HG03196 (cell line): ENCODE data around the gene COQ9.
"Not testable (repeated sequence)": the region's sequence is repeated elsewhere in the genome, so short reads cannot be mapped to it uniquely, and the experiment has no call there.

ENCODE experiments used
- ATAC-seq: cut with Tn5 transposase; IDR thresholded peaks from one replicate; pipeline ENCODE4 v1.9.1; 2021; ENCODE audit not compliant: unreplicated experiment

COQ9 gene

GRCh38 chr16:57447186-57447962 is at the start of gene COQ9, which contains the start of gene CIAPIN1:
Gene COQ9, plus strand, starts transcription at chr16:57447479. Its CDS starts 27 bp downstream, at chr16:57447506.
Gene CIAPIN1, minus strand, starts transcription at chr16:57447385. Its CDS starts 6,457 bp downstream, at chr16:57440928.
- peak; percentile 97 for ATAC-seq

- ATAC-seq, result not testable (repeated sequence)
These were observed 49.8 kb upstream of the COQ9 start for GRCh38 chr16:57397493-57397892.

DNA sequence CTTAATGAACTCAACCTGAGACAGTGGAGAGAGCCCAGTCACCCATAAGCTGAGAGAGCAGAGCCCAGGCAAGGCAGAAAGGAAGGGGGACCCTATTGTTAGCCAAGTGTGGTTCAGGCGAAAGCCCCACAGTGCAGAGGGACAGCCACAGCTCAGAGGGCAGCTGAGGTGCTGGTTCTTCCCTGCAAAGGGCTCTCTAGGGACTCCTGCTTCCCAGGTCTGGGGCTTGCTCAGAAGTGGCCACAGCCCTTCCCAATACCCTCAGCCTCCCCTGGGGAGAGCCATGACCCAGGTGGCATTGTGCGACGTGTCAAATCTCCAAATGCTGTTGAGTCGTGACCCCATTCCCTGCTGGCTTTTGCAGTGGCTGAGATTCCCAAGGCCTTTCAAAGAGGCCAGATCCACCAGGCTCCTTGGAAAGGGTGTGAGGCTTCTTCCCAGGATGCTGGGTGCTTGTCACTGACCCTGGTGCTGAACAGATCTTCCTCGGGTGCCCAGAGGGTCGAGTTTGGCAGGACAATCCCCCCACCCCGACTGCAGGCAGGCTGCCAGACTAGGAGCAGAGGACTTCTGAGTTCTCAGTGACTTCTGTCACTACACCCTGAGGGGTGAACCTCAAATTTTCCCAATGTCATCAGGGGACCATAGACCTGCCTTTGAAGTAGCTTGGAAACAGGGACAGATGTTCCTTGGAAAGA is 45.2 kb upstream of the COQ9 start:
- no peak for ATAC-seq

GRCh38 chr16:57403965-57404817 is 43.1 kb upstream of the COQ9 start, which contains the start of gene CCL17:
Gene CCL17, plus strand, starts transcription at chr16:57404767. Its CDS starts 9,166 bp downstream, at chr16:57413933.
- ATAC-seq, result no peak

- no peak for ATAC-seq
These were observed 42.2 kb upstream of the COQ9 start for GRCh38 chr16:57405097-57405496.

GRCh38 chr16:57406881-57407280 is 40.4 kb upstream of the COQ9 start:
- no peak for ATAC-seq

GRCh38 chr16:57407521-57408353 is 39.5 kb upstream of the COQ9 start:
- ATAC-seq, result no peak

DNA sequence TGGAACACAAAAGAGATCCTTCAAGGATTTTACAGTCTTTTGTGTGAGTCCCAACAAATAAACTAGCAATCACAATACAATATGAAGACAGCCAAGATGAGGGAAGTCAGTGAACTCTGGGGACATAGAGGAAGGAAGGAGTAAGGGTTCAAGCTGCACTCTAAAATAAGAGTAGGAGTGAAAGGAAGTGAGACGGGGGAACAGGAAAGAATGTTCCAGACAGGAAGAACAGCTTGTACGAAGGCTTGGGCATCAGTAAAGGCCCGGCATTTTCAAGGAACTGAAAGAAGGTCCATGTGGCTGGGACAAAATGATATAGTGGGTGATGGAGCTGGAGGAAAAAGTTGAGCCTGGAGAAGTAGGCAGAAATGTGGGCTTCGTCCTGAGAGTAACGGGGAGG is 38.2 kb upstream of the COQ9 start:
- no peak for ATAC-seq

DNA sequence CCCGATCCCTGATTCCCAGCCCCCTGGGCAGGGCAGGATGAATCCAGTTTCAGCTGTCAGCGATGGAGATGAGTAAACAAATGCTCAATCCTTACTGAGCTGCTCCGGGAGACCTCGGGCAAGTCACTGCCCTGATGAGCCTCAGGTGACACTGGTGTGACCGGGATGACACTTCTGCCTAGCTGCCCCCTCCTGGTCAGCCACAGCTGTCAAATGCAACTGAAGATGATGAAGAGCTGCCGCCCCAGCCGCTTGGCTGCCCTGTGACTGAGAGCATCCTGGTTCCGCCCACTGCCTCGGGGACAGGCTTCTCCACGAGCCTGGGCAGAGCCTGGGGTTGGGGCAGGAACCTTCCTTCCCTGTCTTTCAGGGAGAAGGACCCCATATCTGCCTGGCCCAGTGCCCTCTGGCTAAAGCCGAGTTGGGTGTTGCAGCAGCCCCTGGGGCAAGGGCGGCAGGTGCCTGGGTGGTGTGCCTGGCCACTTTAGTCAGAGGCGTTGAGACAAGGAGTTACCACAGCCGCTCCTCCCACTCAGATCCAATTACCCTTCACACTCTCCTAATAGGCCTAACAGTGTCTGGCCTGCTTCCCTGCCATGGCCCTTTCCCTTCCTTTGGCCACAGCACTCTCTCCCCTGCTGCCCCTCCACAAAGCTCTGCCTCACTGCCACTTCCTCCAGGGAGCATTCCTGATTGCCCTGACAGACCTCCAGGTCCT is 37.2 kb upstream of the COQ9 start:
- no peak for ATAC-seq

- ATAC-seq, result no peak
These were observed 35.8 kb upstream of the COQ9 start for GRCh38 chr16:57411362-57411976.

DNA sequence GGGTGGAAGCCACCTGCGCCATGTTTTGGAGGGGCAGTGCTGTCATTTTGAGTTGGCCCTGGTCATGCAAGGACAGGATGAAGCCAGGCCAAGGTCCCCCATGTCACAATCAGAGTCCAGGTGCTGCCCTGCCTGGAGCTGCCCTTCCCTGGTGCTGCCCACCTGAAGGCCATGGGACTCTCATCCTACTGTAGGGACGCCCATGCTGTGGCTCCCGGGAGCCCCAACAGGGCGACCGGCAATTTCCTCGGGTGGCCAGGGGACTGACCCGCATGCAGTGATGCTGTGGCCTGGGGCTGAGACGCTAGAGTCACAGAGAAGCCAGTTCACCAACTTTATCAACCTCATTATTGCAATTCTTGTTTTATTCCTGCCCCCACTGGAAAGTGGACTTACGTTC is 34.7 kb upstream of the COQ9 start:
- ATAC-seq, result no peak

DNA sequence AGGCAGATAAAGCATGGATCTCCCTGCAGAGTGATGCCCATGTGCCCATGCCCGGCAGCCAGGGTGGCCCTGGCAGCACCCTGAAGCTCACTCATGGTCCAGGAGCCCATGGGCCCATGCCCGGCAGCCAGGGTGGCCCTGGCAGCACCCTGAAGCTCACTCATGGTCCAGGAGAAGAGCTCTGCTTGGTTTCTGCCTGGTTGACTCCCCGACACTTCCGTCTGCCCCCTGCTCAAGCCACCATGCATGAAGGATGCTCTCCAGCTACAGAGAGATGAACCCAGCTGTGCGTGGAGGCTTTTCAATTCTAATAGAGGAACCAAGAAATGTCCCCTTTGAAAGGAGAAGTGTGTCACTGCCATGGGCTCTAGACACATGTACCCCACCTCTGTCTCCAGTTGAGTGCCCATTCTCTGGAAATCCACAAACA is 34.0 kb upstream of the COQ9 start:
- no peak for ATAC-seq

GRCh38 chr16:57413733-57414132 is 33.5 kb upstream of the COQ9 start:
- no peak for ATAC-seq

GRCh38 chr16:57416084-57416483 is 31.2 kb upstream of the COQ9 start:
- ATAC-seq, result no peak

DNA sequence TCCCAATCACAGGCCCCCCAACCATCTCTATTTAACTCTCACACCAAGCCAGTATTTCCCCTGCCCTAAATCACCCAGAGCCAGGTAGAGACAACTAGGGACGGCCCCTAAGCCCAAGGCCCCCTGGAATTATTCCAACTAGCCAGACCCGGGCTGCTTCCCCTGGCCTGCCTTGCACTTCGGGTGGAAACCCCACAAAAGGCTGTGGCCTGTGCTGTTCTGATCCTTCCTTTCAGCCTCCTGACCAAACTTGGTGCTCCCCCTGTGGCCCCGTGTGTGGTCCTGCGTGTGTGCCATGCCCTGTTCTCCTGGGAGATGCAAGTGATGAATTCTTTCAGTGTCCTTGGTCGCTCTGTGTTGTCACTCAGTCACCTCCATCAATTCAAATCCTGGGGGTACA is 27.8 kb upstream of the COQ9 start:
- ATAC-seq, result no peak

DNA sequence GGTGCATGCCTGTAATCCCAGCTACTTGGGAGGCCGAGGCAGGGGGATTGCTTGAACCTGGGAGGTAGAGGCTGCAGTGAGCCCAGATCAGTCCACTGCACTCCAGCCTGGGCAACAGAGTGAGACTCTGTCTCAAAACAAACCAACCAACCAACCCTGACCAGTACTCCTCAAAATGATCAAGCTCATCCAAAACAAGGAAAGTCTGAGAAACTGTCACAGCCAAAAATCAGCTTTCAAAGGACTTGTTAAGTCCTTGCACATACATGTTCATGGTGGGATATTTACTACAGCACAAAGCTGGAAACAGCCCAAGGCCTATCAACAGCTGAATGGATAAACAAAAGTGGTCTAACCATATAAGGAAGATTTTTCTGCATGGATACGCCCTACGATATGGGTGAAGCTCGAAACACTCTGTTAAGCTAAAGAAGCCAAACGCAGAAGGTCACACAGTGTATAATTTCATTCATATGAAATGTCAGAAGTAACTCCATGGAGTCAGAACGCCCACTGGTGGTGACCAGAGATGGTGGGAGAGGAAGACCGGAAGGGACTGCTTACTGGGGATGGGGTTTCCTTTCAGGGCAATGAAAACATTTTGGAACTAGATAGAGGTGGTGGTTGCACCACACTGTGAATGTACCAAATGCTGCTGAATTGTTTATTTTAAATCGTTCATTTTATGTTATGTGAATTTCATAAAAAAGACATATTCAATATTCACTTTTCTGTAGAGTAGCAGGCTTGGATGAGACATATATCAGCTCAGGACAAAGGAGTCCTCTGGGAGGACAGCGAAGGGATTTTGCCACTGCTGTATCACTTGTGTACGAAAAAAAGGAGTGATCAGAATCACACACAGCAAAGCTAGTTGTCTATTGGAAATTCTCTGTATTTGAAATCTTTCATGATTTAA is 25.0 kb upstream of the COQ9 start:
- no peak for ATAC-seq

- ATAC-seq, result no peak
These were observed 24.1 kb upstream of the COQ9 start for GRCh38 chr16:57423152-57423551.

DNA sequence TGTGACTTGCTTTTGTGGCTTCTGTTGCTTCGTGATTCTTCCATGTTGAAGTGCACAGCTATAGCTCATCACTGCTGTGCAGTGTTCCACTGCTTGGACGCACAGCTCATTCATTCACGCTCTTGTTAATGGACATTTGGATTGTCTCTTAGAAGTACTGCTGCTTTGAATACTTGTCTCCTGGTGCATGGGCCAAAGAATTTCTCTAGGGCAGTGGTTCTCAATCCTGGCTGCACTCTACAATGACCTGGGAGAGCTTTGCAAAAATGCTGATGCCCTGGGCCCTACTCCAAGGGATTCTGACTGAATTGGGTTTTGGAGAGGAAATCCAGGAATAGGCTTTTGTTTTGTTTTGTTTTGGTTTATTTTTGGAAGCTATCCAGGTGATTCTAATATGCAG is 22.7 kb upstream of the COQ9 start:
- ATAC-seq, result no peak
